OCI-LY3 (cell line): Measurements from ENCODE around the gene ZXDC.

Experiments used
- CTCF ChIP-seq: fragments of 200-600, 300-600 bp; sonication (generic); IDR thresholded peaks from 2 replicates; pipeline ENCODE4 v1.5.1; 2014; ENCODE audit warnings: antibody characterized with exemption, low read length, low read depth
- EZH2phosphoT487 ChIP-seq: fragments of 200-600 bp; shearing (Covaris generic); IDR thresholded peaks from 2 replicates; pipeline ENCODE4 v1.6.1; 2018; ENCODE audit warnings: antibody characterized with exemption, mixed run types, low read depth

- TF ChIP-seq CTCF (no peak), EZH2phosphoT487 (no peak)
Measured at GRCh38 chr3:126480206-126480605, 4.5 kb upstream of the ZXDC start.
